Neural cell (in vitro differentiated cells): ENCODE data around the gene MSX2.

ENCODE experiments used
- EZH2 ChIP-seq: fragments of 200-600, 300-800 bp; shearing (Covaris generic), sonication (generic); IDR thresholded peaks from 2 replicates; pipeline ENCODE4 v1.6.1; 2014; ENCODE audit warnings: antibody characterized with exemption, low read length, borderline replicate concordance, mild to moderate bottlenecking; ENCODE audit not compliant: insufficient read depth, poor library complexity, severe bottlenecking
- POLR2AphosphoS5 ChIP-seq: IDR thresholded peaks from 2 replicates; pipeline ENCODE4 v1.6.1; 2012
- RAD21 ChIP-seq: fragments of 450-650 bp; conservative IDR thresholded peaks from 2 replicates; pipeline ENCODE4 v1.6.1; 2014; ENCODE audit warnings: antibody characterized with exemption, mild to moderate bottlenecking, moderate library complexity
- SMC3 ChIP-seq: fragments of 450-650 bp; conservative IDR thresholded peaks from 2 replicates; pipeline ENCODE4 v1.6.1; 2014; ENCODE audit warnings: antibody characterized with exemption, mild to moderate bottlenecking, moderate library complexity; ENCODE audit not compliant: poor library complexity
- TF ChIP-seq, protein P1 (sequence below): fragments of 450-650 bp; IDR thresholded peaks from 2 replicates; pipeline ENCODE4 v1.5.1; 2014; ENCODE audit warnings: antibody characterized with exemption, mild to moderate bottlenecking, moderate library complexity; ENCODE audit not compliant: poor library complexity, severe bottlenecking
- TF ChIP-seq, protein P2 (sequence below): IDR thresholded peaks from 2 replicates; pipeline ENCODE4 v1.6.1; 2012; ENCODE audit warnings: borderline replicate concordance

DNA sequence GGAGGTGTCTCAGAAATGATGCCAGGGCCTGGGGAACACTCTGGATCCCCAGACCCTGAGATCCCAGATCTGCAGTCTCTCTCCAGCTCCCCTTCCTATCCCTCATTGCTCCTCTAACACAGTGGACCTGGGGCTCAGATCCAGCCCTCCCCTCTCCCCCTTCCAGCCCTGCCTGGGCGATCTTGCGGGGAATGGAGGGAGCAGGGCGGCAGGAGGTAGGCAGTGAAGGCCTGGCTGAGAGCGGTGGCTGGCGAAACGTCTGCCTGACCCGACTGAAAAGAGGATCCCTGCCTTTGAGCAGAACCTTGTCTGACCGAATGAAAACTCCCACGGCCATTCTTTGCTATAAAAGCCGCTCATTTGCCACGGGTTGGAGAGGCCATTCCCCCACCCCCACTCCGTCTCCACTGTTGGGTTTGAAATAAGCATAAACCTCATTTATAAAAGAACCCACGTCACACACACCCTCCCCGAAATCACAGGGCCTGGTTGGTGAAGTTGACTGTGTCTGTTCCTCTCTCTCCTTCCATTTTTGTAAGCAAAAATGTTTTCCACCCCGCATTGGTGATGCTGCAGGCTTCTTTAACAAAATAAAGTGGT, 8.8 kb downstream of the MSX2 start:
- TF ChIP-seq, protein P1, sequence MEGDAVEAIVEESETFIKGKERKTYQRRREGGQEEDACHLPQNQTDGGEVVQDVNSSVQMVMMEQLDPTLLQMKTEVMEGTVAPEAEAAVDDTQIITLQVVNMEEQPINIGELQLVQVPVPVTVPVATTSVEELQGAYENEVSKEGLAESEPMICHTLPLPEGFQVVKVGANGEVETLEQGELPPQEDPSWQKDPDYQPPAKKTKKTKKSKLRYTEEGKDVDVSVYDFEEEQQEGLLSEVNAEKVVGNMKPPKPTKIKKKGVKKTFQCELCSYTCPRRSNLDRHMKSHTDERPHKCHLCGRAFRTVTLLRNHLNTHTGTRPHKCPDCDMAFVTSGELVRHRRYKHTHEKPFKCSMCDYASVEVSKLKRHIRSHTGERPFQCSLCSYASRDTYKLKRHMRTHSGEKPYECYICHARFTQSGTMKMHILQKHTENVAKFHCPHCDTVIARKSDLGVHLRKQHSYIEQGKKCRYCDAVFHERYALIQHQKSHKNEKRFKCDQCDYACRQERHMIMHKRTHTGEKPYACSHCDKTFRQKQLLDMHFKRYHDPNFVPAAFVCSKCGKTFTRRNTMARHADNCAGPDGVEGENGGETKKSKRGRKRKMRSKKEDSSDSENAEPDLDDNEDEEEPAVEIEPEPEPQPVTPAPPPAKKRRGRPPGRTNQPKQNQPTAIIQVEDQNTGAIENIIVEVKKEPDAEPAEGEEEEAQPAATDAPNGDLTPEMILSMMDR: no peak
- no peak for TF ChIP-seq RAD21
- no peak for TF ChIP-seq EZH2
- TF ChIP-seq SMC3: no peak
- no peak for TF ChIP-seq POLR2AphosphoS5
- TF ChIP-seq, protein P2, sequence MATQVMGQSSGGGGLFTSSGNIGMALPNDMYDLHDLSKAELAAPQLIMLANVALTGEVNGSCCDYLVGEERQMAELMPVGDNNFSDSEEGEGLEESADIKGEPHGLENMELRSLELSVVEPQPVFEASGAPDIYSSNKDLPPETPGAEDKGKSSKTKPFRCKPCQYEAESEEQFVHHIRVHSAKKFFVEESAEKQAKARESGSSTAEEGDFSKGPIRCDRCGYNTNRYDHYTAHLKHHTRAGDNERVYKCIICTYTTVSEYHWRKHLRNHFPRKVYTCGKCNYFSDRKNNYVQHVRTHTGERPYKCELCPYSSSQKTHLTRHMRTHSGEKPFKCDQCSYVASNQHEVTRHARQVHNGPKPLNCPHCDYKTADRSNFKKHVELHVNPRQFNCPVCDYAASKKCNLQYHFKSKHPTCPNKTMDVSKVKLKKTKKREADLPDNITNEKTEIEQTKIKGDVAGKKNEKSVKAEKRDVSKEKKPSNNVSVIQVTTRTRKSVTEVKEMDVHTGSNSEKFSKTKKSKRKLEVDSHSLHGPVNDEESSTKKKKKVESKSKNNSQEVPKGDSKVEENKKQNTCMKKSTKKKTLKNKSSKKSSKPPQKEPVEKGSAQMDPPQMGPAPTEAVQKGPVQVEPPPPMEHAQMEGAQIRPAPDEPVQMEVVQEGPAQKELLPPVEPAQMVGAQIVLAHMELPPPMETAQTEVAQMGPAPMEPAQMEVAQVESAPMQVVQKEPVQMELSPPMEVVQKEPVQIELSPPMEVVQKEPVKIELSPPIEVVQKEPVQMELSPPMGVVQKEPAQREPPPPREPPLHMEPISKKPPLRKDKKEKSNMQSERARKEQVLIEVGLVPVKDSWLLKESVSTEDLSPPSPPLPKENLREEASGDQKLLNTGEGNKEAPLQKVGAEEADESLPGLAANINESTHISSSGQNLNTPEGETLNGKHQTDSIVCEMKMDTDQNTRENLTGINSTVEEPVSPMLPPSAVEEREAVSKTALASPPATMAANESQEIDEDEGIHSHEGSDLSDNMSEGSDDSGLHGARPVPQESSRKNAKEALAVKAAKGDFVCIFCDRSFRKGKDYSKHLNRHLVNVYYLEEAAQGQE: no peak
